Neural crest cell (in vitro differentiated cells): Measurements from ENCODE around the gene LCNL1. TPM values are rescaled to one million over a fixed set of nuclear protein-coding genes. Genes with fewer than 3 reads are reported as not detected.

Source experiments
- DNase-seq: peaks from one replicate; pipeline ENCODE4 v3.0.0; 2021; ENCODE audit warnings: low read depth, mixed read lengths, low spot score
- H3K27ac Mint-ChIP-seq: one replicate; pipeline ENCODE4 v1.8.0; 2021; ENCODE audit warnings: mild to moderate bottlenecking, mixed read lengths; ENCODE audit not compliant: unreplicated experiment
- H3K27me3 Mint-ChIP-seq: 2 replicates; pipeline ENCODE4 v1.8.0; 2021; ENCODE audit warnings: low read depth, mild to moderate bottlenecking, mixed read lengths
- H3K36me3 Mint-ChIP-seq: 2 replicates; pipeline ENCODE4 v1.8.0; 2021; ENCODE audit warnings: low read depth, mild to moderate bottlenecking, mixed read lengths
- H3K4me1 Mint-ChIP-seq: 2 replicates; pipeline ENCODE4 v1.8.0; 2021; ENCODE audit warnings: mixed read lengths
- H3K4me3 Mint-ChIP-seq: one replicate; pipeline ENCODE4 v1.8.0; 2021; ENCODE audit warnings: mild to moderate bottlenecking, mixed read lengths
- H3K9me3 Mint-ChIP-seq: 2 replicates; pipeline ENCODE4 v1.8.0; 2021; ENCODE audit warnings: mixed read lengths
- total RNA-seq: library from RNA; stranded (reverse); gene quantifications from 2 replicates; pipeline ENCODE4 v1.2.1, GENCODE V29; 2021
- TF ChIP-seq, protein P1 (sequence below): fragments of 200-600 bp; sonication (generic); conservative IDR thresholded peaks from 2 replicates; pipeline ENCODE4 v1.5.0; 2021; ENCODE audit warnings: antibody characterized with exemption, mild to moderate bottlenecking

The LCNL1 gene
- total RNA-seq, 1 donor from 2014 or later = not detected

DNA sequence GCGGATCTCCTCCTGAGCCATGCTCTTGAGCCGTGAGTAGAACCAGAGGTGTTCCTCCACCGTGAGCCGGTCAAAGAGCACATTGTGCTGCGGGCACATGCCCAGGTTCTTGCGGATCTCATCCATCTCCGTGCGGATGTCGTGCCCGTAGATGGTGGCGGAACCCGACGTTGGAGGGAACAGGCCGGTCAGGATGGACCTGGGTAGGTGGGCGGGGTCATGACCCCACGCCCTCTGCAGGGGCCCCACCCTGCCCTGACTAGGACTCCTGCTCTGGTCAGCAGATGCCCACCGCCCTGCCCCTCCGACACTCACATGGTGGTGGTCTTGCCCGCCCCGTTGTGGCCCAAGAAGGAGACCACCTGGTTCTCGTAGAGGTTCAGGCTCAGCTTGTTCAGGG is 33.2 kb downstream of the LCNL1 start:
- Mint-ChIP-seq H3K27me3 (no peaks in the 10 kb centered on the region), H3K4me3 (no peak overlapping the region), H3K4me1 (no peaks in the 10 kb centered on the region), H3K9me3 (no peaks in the 10 kb centered on the region), H3K27ac (no peak overlapping the region), H3K36me3 (no peaks in the 10 kb centered on the region)
- TF ChIP-seq, protein P1, sequence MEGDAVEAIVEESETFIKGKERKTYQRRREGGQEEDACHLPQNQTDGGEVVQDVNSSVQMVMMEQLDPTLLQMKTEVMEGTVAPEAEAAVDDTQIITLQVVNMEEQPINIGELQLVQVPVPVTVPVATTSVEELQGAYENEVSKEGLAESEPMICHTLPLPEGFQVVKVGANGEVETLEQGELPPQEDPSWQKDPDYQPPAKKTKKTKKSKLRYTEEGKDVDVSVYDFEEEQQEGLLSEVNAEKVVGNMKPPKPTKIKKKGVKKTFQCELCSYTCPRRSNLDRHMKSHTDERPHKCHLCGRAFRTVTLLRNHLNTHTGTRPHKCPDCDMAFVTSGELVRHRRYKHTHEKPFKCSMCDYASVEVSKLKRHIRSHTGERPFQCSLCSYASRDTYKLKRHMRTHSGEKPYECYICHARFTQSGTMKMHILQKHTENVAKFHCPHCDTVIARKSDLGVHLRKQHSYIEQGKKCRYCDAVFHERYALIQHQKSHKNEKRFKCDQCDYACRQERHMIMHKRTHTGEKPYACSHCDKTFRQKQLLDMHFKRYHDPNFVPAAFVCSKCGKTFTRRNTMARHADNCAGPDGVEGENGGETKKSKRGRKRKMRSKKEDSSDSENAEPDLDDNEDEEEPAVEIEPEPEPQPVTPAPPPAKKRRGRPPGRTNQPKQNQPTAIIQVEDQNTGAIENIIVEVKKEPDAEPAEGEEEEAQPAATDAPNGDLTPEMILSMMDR = no peak
- no peak for DNase-seq

DNA sequence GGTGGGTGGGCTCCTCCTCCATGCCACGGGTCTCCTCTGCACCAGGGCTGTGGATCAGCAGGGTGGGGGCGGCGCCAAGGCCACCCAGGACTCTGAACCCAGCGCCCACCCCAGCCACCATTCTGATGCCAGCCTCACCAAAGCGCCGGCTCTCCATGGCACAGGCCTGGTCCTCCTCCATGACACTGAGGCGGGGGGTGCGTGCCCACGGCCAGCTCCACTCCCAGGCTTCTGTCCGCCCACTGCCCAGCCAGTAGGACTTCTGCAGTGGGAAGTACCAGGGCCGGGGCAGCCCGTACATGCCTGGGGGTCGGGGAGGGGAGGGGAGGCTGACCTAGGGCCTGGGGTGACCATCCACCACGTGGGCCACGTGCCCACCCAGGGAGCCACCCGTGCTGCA is 33.6 kb downstream of the LCNL1 start:
- Mint-ChIP-seq H3K4me3 (no peak overlapping the region), H3K9me3 (no peaks in the 10 kb centered on the region), H3K27me3 (no peaks in the 10 kb centered on the region), H3K4me1 (no peaks in the 10 kb centered on the region), H3K27ac (no peak overlapping the region), H3K36me3 (no peaks in the 10 kb centered on the region)
- TF ChIP-seq, protein P1 = no peak
- no peak for DNase-seq

DNA sequence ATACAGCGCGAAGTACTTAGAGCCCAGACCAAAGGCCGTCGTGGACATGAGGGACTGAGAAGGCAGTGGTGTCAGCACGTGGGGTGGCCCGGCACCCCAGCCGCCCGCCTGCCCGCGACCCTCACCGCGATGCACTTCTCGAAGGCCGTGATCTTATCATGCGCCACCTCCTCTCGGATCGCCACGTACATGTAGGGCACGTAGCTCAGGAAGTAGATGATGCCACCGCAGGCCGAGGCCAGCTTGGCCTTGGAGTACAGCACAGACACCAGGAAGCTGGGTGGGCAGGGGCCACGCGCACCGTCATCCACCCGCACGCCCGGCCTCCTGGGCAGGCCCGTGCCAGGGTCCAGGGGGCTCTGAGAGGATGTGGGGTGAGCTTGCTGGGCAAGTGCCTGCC is 34.3 kb downstream of the LCNL1 start:
- no peaks in the 10 kb centered on the region for H3K9me3 Mint-ChIP-seq
- H3K27ac Mint-ChIP-seq = no peak overlapping the region
- H3K36me3 Mint-ChIP-seq = no peaks in the 10 kb centered on the region
- TF ChIP-seq, protein P1 = no peak
- H3K4me3 Mint-ChIP-seq = no peak overlapping the region
- no peaks in the 10 kb centered on the region for H3K27me3 Mint-ChIP-seq
- H3K4me1 Mint-ChIP-seq = no peaks in the 10 kb centered on the region
- no peak for DNase-seq

DNA sequence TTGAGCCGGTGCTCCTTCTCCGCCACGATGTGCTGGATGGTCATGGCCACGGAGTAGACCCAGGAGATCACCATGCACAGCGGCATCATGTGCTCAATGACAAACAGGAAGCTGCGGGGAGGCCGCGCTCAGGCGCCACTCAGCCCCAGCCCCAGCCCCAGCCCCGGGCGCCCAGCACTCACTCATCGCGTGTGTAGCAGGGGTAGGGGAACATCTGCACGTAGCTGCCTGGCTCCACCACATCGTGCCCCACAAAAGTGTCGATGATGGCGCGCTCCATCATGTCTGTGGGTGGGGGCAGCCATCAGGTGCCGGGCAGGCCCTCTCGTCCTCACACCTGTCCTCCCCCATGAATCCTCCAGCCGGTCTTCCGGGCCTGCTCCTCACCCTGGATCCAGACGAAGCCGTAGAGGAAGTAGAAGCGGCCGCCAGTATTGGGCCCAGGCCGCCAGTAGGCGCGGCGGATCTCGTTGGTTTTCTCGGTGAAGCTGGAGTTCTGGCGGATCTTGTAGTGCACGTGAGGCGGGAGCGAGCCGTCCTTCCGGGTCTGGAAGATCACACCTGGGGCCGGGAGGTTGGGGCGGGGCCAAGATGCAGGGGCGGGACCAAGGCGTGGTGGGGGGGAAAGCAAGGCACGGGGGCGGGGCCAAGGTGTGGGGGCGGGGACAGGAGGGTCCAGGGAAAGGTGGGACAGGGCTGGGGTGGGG is 35.2 kb downstream of the LCNL1 start:
- TF ChIP-seq, protein P1 = no peak
- no peak overlapping the region for H3K4me3 Mint-ChIP-seq
- peaks cover under 1% of the 10 kb centered on the region for H3K4me1 Mint-ChIP-seq
- no peaks in the 10 kb centered on the region for H3K36me3 Mint-ChIP-seq
- H3K27ac Mint-ChIP-seq = no peak overlapping the region
- H3K9me3 Mint-ChIP-seq = no peaks in the 10 kb centered on the region
- H3K27me3 Mint-ChIP-seq = no peaks in the 10 kb centered on the region
- no peak for DNase-seq

DNA sequence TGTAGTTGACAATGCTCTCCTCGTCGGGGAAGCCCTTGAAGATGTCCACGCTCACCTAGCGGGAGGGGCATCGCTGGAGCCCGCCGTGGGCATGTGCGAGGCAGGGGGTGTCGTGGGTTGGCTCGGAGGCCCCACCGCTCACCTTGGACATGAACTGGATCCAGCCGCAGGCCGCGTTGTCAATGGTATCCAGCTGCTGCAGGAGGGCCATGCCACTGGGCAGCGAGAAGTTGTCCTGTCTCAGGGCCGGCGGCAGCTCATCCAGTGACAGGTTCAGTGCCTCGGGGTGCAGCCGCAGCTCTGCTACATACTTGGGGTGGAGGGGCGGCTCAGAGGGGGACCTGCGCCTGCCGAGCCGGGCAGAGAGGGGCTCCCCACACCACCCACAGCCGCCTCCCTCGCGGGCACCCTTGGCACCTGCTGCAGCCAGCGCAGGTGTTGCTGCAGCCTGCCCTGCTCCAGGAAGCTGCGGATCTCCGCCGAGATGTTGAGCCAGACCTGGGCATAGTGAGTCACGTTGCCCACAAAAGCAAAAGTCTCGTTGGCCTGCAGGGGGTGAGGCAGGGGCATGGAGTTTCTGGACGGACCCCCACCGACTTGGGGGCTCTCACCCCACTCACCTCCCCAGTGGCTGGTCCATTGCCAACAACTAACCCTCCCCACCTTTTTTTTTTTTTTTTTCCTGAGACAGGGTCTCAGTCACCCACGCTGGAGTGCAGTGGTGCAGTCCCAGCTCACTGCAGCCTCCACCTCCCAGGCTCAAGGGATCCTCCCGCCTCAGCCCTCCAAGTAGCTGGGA is 36.2 kb downstream of the LCNL1 start:
- Mint-ChIP-seq H3K4me3 (no peak overlapping the region), H3K9me3 (no peaks in the 10 kb centered on the region), H3K27me3 (no peaks in the 10 kb centered on the region), H3K4me1 (peaks cover 5% of the 10 kb centered on the region), H3K36me3 (no peaks in the 10 kb centered on the region), H3K27ac (no peak overlapping the region)
- TF ChIP-seq, protein P1 = no peak
- no peak for DNase-seq
